HepG2 (cell line): ENCODE measurements around the gene PRPSAP1. TPM values are rescaled to one million over a fixed set of nuclear protein-coding genes. Genes with fewer than 3 reads are reported as not detected.

Source experiments
- ARID2 ChIP-seq: sonication (generic); formaldehyde crosslinking; IDR thresholded peaks from 2 replicates; pipeline ENCODE4 v1.8.1; 2022; ENCODE audit warnings: mild to moderate bottlenecking, missing genetic modification reagents, borderline replicate concordance
- BCL3 ChIP-seq: sonication (generic); formaldehyde crosslinking; IDR thresholded peaks from 2 replicates; pipeline ENCODE4 v1.5.1; 2020; ENCODE audit warnings: mild to moderate bottlenecking, missing genetic modification reagents, moderate library complexity
- CSRNP2 ChIP-seq: sonication (generic); formaldehyde crosslinking; conservative IDR thresholded peaks from 2 replicates; pipeline ENCODE4 v1.8.0; 2022; ENCODE audit warnings: low read depth, missing genetic modification reagents
- HMGXB3 ChIP-seq: sonication (generic); formaldehyde crosslinking; IDR thresholded peaks from 2 replicates; pipeline ENCODE4 v1.4.0; 2020; ENCODE audit warnings: missing genetic modification reagents, borderline replicate concordance
- PRDM4 ChIP-seq: sonication (generic); formaldehyde crosslinking; IDR thresholded peaks from 2 replicates; pipeline ENCODE4 v1.9.0; 2021; ENCODE audit warnings: missing genetic modification reagents, borderline replicate concordance
- RELA ChIP-seq: sonication (generic); formaldehyde crosslinking; IDR thresholded peaks from 2 replicates; pipeline ENCODE4 v1.4.0; 2020; ENCODE audit warnings: missing genetic modification reagents
- RNF2 ChIP-seq: fragments of 450-650 bp; conservative IDR thresholded peaks from 2 replicates; pipeline ENCODE4 v1.6.1; 2016; ENCODE audit warnings: low read depth
- TFAP4 ChIP-seq: sonication (generic); IDR thresholded peaks from 2 replicates; pipeline ENCODE4 v1.6.1; 2016; ENCODE audit warnings: low read depth, borderline replicate concordance
- ZNF276 ChIP-seq: sonication (generic); formaldehyde crosslinking; IDR thresholded peaks from 2 replicates; pipeline ENCODE4 v1.4.0; 2020; ENCODE audit warnings: mild to moderate bottlenecking, low read depth, missing genetic modification reagents
- ZNF513 ChIP-seq: sonication (generic); formaldehyde crosslinking; conservative IDR thresholded peaks from 2 replicates; pipeline ENCODE4 v1.5.0; 2020; ENCODE audit warnings: missing genetic modification reagents
- ZNF75D ChIP-seq: sonication (generic); formaldehyde crosslinking; IDR thresholded peaks from 2 replicates; pipeline ENCODE4 v1.8.1; 2023; ENCODE audit warnings: missing genetic modification reagents, mild to moderate bottlenecking, borderline replicate concordance
- polyA plus RNA-seq, 8 experiments: library from polyadenylated mRNA; depleted of rRNA in 3 of 8; stranded (reverse) in 7 of 8; unstranded in 1 of 8; fragments of >200 nt; fragmentation: Illumina TruSeq in 4 of 8; extraction: Trizol in 4 of 8; gene quantifications; 2 replicates each; pipeline versions ENCODE4 v1.2.1 to v1.2.3, GENCODE V29; 2011 to 2016; ENCODE audit warnings: low read depth in 4 of 8, missing spikeins in 1 of 8, mixed read lengths in 1 of 8; ENCODE audit not compliant: insufficient read depth in 1 of 8
- total RNA-seq, 5 experiments: library from RNA; depleted of rRNA; stranded (reverse); fragments of >200 nt; fragmentation: Illumina TruSeq; extraction: Trizol; gene quantifications; 2 replicates each; pipeline ENCODE4 v1.2.3, GENCODE V29; 2016; ENCODE audit warnings: low read depth in 1 of 5

The PRPSAP1 gene
- total and polyA plus RNA-seq, 2 of the 13 experiments (the other 11 are each of a cell fraction or from before 2014, with no cell fraction given): 91.1 to 314 TPM

GRCh38 chr17:76353599-76354316 lies at the start of gene PRPSAP1 (continued):
- TF ChIP-seq ZNF513 (CRISPR knock-in tag) (0 out of 2 replicates have a peak, but pooled peaks have one; percentile 56), HMGXB3 (CRISPR knock-in tag) (peak; percentile 82; the same call in 1 of the 2 replicates), RNF2 (no peak), CSRNP2 (no peak), ZNF276 (peak; percentile 80; the same call in 1 of the 2 replicates), BCL3 (CRISPR knock-in tag) (peak; percentile 91; the same call in 1 of the 2 replicates), RELA (CRISPR knock-in tag) (peak; percentile 86), ARID2 (CRISPR knock-in tag) (no peak), TFAP4 (peak; percentile 97), ZNF75D (CRISPR knock-in tag) (no peak), PRDM4 (CRISPR knock-in tag) (no peak; the same call in 1 of the 2 replicates)
